ENCODE data around the gene BTG2. TPM values are rescaled to one million over a fixed set of nuclear protein-coding genes. Genes with fewer than 3 reads are reported as not detected.

BTG2 gene
- total RNA-seq, 2 experiments from 2014 or later: 95.3 to 99.6 TPM

DNA sequence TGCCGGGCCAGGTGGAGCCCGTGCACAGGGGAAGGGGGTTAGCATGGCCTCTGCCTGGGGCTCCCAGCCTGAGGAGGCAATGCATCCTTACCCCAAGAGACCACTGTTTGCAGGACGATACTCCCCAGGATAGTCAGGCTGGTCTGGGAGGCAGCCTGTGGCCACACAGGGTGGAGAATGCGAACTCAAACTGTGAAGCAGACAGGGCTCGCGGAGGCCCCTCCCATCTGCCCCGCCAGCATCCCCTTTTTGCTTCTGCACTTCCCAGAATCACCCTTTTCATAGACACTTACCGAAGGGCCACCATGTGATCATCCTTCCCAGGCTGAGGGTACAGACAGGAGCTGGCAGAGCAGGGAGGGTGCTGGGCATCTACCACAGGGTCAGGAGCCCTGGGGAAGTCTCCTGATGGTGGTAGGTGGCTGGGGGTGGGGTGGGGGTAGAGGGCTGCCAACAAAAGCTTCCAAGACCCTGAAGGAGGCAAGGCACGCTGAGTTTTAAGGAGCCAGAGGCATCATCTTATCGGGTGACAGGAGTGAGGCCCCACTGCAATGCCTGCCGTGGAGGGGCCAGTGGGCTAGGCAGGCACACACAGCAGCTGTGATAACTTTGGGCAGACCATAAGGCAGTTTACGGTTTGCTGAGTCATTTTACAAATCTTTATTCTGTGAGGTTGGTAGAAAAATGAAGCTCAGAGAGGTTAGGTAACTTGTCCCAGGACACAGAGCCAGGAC, 31.3 kb upstream of the BTG2 start:
- ChIA-PET CTCF (interaction anchor here (0.9 to 13.4 kb wide), 6 partner anchors 13 to 69 kb away, joined by 3 to 176 read pairs (median 4); no protein-coding TSS in a partner anchor), POLR2A (interaction anchor here (0.9 to 1.7 kb wide), 2 partner anchors 33 to 51 kb away, joined by 3 to 12 read pairs; no protein-coding TSS in a partner anchor)

DNA sequence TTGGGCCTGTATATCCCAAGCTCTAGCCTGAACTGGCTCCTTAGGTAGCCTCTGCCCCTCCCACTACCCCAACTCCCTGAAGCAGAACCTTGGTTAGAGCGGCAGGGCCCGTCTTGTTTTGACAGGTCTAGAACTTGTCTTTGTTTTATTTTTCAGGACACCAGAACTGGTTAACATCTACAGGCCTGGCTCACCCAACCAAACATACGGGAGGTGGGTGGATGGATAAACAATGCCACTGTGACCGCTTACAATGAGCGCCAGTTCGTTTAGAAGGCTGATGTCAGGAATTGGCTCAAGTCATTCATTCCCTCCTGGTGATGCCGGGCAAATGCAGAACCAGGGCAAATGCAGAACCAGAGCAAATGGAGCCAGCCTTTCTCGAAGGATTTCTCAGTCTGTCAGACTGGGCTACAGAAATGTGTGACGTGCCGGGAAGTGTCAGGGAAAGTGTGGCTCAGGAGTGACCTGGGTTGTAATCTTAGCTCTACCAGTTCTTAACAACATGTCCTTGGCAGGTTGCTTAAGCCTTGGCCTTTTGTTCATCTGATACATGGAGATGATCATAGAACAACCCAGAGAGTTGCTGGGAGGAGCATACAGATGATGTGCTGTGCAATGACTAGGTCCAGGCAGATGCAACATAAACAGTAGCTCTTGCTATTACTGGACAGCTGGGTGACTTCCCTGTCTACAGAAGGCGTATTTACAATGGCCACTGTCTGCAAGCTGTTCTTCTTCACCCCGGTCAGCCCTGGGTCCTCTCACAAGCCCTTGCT, 30.5 kb upstream of the BTG2 start:
- POLR2A ChIA-PET: interaction anchor here (0.9 to 1.7 kb wide), 2 partner anchors 32 to 50 kb away, joined by 3 to 12 read pairs; no protein-coding TSS in a partner anchor
- CTCF ChIA-PET: interaction anchor here (0.9 to 13.4 kb wide), 6 partner anchors 12 to 69 kb away, joined by 3 to 176 read pairs (median 4); no protein-coding TSS in a partner anchor

DNA sequence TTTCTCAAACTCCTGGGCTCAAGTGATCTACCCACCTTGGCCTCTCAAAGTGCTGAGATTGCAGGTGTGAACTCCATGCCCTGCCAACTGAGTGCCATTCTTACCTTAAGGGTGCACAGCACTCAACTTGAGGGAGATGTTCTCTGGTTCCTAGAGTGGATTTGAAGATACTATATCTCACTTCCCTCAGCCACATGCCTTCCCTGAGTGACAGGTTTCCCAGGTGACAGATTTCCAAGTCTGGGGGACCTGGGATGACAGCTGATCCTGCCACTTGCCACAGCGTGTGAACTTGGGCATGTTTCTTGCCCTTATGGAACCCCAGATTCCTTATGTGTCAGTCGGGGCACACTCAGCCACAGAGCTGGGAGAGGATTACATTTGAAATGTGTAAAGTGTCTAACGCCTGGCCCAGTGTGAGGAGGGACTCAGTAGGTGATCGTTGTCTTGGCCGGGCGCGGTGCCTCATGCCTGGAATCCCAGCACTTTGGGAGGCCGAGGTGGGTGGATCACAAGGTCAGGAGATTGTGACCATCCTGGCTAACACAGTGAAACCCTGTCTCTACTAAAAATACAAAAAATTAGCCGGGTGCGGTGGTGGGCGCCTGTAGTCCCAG, 29.6 kb upstream of the BTG2 start:
- POLR2A ChIA-PET: no interaction called here
- CTCF ChIA-PET: interaction anchor here (0.7 to 13.4 kb wide), 6 partner anchors 8 to 265 kb away, joined by 3 to 176 read pairs (median 10); no protein-coding TSS in a partner anchor

DNA sequence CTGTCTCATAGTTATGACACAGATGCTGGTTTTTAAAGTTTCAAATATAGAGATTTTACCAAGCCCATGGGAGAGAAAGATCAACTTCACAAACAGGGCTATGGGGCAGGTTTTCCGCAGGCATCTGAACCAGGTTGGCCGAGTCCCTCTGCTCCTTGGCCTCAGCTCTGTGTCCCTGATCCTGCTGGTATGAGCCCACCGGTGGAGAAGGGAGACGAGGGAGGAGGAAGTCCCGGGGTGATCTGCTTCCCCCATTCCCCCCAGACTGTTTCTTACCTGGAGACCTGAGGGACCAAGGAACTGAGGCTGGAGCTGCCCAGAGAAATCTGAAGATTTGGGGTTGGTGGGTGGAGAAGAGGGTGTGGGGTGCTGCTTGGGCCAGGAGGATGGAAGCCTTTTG, 28.9 kb upstream of the BTG2 start:
- ChIA-PET CTCF (interaction anchor here (0.7 to 13.4 kb wide), 5 partner anchors 9 to 264 kb away, joined by 3 to 176 read pairs (median 12); no protein-coding TSS in a partner anchor), POLR2A (interaction anchor here (1.0 kb wide), 1 partner anchor 14 kb away, joined by 4 read pairs; no protein-coding TSS in a partner anchor)

DNA sequence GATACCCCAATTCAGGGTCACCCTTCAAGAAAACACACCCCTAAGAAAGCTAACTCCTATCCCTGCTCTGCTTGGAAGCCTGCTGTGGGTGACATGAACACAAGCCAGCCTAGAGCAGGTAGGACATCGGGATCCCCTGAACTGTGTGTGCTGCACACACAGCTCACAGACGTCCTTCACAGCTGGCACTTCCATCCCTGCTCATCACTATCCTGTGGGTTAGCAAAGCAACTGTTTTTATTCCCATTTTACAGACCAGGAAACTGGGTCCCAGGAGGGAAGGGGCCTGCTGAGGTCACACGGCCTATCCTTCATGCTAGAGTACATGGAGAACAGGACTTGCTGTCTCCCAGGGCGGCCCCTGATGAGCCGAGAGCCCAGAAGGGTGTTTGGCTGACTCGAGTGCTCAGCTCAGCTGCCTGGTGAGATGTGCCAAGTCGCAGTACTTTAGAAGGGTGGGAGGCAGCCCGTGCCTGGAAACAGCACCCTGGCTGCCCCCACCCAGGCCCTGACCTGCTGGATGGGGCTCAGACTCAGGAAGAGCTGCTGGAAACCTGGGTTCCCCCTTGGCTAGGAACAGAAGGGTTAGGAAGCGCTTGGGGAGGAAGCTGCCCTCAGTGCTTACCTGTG, 28.3 kb upstream of the BTG2 start:
- POLR2A ChIA-PET: interaction anchor here (0.6 to 1.0 kb wide), 4 partner anchors 10 to 53 kb away, joined by 3 to 5 read pairs (median 4); no protein-coding TSS in a partner anchor
- CTCF ChIA-PET: interaction anchor here (1.1 to 13.4 kb wide), 6 partner anchors 8 to 66 kb away, joined by 4 to 176 read pairs (median 10); no protein-coding TSS in a partner anchor

DNA sequence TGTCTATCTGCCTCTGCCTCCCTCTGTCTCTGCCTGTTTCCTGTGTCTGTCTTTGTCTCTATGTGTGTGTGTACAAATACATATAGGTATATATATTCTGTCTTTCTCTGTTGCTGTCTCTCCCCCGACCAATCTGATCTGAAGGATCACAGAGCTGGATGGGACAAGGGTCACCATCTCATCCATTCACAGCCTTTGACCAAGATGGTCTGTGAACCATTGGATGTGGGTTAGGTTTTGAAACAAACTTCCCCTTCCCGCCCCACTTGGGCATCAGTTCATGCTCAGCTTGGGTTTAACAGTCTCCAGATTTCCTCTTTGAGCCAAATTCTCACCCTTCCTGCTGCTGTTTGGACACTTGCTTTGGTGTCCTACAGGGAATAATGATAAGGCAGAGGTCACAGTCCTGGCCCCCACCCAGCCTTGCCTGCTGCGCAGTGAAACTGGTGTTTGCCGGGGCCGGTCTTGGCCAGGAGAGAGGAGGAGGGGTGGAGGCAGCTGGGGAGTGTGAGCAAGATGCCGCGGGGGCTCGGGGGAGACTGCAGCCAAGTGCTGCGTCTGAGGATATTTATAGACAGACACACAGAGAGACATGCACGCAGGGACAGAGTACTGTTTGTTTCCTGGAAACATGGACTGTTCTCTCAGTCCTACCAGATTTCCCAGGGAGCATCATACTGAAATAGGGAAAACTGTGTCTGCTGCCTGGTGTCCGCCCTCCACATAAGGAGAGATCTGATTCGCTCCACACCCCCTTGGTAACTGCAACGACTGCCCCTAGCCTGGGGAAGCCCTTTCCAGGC, 27.0 kb upstream of the BTG2 start:
- CTCF ChIA-PET: interaction anchor here (1.0 to 13.4 kb wide), 9 partner anchors 9 to 65 kb away, joined by 3 to 176 read pairs (median 6); no protein-coding TSS in a partner anchor
- POLR2A ChIA-PET: interaction anchor here (0.8 to 1.0 kb wide), 2 partner anchors 11 to 49 kb away, joined by 3 to 4 read pairs; no protein-coding TSS in a partner anchor

DNA sequence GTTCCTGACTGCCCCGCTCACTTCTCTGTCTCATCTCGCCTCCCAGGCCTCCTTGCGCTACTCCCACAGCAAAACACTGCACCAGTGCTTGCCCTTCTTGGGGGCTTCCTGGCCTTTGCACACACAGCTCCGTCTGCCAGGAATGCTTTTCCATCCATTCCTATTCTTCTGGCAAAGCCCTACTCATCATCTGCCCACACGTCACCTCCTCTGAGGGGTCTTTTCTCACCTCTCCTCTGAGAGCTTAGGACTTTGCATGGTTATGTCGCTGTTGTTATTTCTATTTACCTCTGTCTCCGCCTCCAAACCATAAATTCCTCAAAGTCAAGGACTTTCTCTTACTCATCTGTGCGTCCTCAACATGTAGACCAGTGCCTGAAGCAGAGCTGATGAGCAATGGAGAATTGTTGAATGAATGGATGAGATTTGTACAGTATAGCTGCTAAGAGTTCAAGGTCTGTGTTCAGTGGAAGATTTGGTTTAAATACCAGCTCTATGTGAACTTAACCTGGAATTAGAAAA, 26.4 kb upstream of the BTG2 start:
- ChIA-PET POLR2A (interaction anchor here (1.0 kb wide), 1 partner anchor 11 kb away, joined by 4 read pairs; no protein-coding TSS in a partner anchor), CTCF (interaction anchor here (0.9 to 13.4 kb wide), 8 partner anchors 8 to 64 kb away, joined by 3 to 176 read pairs (median 4); no protein-coding TSS in a partner anchor)

DNA sequence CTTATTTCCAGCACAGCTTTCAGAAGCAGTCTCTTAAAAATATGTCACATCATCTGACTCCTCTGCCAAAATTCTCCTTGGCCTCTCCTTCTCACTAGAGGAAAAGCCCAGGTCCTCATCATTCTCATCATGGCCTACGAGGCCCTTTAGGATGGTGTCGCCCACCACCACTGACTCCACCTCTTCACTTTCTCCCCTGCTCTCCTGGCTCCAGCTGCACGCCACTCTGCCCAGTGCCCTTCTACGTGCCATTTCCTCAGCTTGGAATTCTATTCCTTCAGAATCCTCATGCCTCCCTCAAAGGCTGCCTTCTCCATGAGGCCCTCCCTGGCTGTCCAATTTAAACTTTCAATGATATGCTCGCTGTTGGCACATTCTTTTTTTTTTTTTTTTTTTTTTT, 25.3 kb upstream of the BTG2 start:
- ChIA-PET CTCF (interaction anchor here (1.6 to 1.9 kb wide), 2 partner anchors 11 to 13 kb away, joined by 4 to 5 read pairs; no protein-coding TSS in a partner anchor), POLR2A (interaction anchor here (1.1 kb wide), 1 partner anchor 11 kb away, joined by 3 read pairs; no protein-coding TSS in a partner anchor)

DNA sequence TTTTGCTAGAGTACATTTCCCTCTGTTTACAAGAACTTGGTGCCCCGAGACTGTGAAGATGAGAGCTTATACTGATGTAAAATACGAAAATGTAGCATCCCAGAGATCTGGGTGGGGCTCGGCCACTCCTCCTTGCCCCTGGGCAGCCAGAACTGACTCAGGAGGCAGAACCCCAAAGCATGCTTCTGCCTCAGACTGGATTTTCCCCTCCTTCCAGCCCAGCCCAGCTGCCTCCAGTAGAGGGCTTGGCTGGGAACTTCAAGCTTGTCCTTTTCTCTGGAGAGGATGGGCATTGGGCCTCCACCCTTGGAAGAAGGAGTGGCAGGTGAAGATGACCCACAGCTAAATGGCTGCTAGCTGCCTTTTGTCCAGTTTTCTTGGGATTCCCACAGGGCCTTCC, 24.3 kb upstream of the BTG2 start:
- CTCF ChIA-PET: interaction anchor here (1.0 to 1.6 kb wide), 2 partner anchors 12 to 14 kb away, joined by 3 to 4 read pairs; no protein-coding TSS in a partner anchor
- POLR2A ChIA-PET: interaction anchor here (1.1 kb wide), 1 partner anchor 10 kb away, joined by 3 read pairs; no protein-coding TSS in a partner anchor

DNA sequence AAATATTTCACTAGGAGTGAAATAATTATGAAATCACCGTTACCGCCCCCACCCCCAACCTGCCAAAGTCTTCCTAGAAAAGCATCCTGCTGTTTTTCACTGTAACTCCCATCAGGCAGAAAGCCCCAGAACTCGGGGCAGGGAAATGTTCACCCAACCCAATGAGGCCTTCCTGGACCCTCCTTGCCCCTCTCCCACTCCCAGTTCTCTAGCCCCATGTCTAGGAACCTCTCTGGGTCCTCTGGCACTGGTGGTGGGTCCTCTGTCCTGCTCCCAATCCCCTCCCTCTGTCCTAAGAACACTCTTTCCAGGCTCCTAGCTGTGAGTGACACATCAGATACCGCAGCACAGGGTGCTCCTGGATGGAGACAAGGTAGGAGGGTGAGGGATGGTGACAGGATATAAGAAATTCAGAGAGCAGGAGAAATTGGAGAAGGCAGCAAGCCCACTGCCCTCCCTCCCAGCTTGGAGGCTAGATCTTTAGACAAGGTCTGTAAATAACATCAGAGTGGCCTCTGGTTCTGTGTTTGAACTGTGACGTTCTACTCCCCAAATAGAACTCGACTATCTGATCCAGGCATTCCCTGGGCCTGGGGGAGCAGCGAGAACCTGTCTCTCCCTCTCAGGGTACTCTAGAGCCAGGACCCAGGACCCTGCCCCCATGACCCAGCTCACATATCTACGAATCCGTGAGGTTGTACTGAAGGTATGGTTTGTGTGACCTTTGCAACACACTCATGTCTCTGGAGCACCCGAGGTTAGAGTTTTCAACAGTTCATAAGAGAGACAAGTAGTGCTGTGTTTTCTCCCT, 23.3 kb upstream of the BTG2 start:
- ChIA-PET CTCF (interaction anchor here (1.6 kb wide), 1 partner anchor 13 kb away, joined by 4 read pairs; no protein-coding TSS in a partner anchor), POLR2A (no interaction called here)

DNA sequence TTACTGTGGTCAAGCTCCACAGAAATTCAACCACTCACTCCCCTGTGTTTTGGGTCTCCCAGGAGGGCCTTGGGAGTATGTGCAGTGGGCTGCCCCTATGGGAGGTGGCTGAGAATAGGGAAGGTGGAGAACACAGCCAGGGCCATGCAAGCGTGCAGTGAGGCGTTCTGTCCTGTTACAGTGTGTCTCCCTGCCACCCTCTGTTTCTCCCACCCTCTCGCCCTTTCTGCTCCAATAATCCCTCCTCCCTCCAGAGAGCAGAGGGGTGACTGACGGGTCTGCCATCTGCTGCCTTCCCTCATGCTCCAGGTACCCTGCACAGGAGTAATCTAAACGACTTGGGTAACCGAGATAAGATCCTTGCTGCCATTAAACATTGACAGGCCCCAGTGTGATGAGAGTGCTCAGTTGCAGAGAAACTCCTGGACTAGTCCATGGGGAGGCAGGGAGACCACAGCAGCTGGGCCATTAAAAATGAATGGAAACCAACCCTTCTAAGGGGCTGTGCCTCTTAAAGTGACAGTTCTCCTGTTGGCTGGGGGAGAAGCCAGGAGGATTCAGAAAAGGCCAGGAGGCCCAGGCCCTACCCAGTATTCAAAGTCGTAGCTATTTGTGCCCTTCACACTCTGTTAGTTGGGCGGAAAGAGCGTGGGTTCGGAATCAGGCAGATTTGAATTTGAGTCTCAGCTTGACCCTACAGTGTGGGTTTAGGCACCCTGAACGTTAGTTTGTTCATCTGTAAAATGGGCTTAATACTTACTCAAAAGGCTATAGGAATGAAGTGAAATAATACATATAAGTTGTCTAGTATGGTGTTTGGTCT, 22.4 kb upstream of the BTG2 start:
- POLR2A ChIA-PET: interaction anchor here (0.9 kb wide), 1 partner anchor 26 kb away, joined by 3 read pairs; no protein-coding TSS in a partner anchor

DNA sequence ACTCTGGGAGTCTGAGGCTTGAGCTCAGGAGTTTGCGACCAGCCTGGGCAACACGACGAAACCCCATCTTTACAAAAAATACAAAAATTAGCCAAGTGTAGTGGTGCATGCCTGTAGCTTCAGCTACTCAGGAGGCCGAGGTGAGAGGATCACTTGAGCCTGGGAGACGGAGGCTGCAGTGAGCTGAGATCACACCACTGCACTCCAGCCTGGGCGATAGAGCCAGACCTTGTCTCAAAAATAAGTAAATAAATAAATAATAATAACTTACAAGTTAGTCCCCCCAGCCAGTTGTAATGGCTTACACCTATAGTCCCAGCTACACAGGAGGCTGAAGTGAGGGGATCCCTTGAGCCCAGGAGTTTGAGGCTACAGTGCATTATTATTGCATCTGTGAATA, 21.7 kb upstream of the BTG2 start:
- ChIA-PET CTCF (interaction anchor here (8.7 to 9.4 kb wide), 2 partner anchors 11 to 24 kb away, joined by 82 to 176 read pairs; partner anchors contain the start of gene BTG2), POLR2A (interaction anchor here (0.9 kb wide), 1 partner anchor 25 kb away, joined by 3 read pairs; no protein-coding TSS in a partner anchor)

More for the DNA sequence above, 22.4 kb upstream of the BTG2 start:
- CTCF ChIA-PET: interaction anchor here (8.7 to 9.4 kb wide), 2 partner anchors 10 to 25 kb away, joined by 82 to 176 read pairs; partner anchors contain the start of gene BTG2

DNA sequence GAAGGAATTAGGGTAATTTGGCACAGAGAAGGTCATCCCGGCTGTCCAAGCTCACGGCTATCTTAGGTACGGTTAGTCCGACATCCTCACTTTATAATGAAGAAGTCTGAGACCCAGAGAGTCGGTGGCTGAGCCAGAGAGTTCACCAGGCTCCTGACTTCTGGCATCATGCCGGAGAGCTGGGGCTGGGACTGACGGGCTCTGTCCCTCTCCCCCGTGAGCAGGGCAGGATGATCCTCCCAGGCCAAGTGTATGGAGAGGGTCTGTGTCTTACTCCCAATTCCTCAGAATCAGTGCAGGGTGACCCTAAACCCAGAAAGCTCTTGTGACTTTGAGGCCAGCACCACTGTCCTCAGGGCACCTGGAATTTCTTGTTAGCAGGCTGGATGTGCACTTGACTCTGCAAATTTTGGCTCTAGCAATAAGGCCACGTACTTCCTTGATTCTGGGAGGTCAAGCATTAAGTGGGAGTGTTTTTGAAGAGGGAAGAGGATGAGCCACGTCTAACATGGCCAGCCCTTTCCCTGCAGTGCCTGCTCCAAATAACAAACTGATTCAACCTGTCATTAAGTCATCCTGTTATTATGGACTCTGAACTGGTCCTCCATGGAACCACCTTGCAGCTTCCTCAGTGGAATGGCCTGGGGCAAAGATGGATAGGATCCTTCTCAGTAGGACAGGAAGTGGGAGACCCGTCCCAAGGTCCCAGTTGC, 20.8 kb upstream of the BTG2 start:
- CTCF ChIA-PET: interaction anchor here (7.2 to 9.4 kb wide), 3 partner anchors 12 to 40 kb away, joined by 72 to 176 read pairs (median 82); partner anchors contain the start of gene BTG2

More for the DNA sequence above, 20.8 kb upstream of the BTG2 start:
- POLR2A ChIA-PET: interaction anchor here (0.6 kb wide), 2 partner anchors 22 to 28 kb away, joined by 3 to 5 read pairs; no protein-coding TSS in a partner anchor

Data from activated CD8-positive, alpha-beta memory T cell treated with anti-CD3 and anti-CD28 coated beads for 36 hours (primary cell).